K562 (cell line): ENCODE measurements around the gene SPTBN5. TPM values are rescaled to one million over a fixed set of nuclear protein-coding genes. Genes with fewer than 3 reads are reported as not detected.

Experiments
- ATAC-seq: fragments of 200-7000 bp; cut with Tn5 transposase; 3 replicates; pipeline ENCODE4 v1.9.1; 2020; ENCODE audit warnings: moderate library complexity
- BruUV-seq: library from RNA; stranded (reverse); fragments of 400-500 nt; replicated peaks from 2 replicates; lab custom pipeline; 2021; lab: Mats Ljungman, UMichigan
- CTCF ChIA-PET: fragments of 300-600 bp; formaldehyde crosslinking; extraction: SDS; loops from one replicate; lab custom pipeline; 2021; ENCODE audit warnings: low intra/inter-chr PET ratio; lab: Yijun Ruan, JAX
- POLR2A ChIA-PET: fragments of 300-600, 350-650 bp; sonication (Branson Sonifier 250); formaldehyde crosslinking; extraction: SDS; loops from one replicate; lab custom pipeline; 2021; ENCODE audit warnings: antibody characterized with exemption, inconsistent platforms; lab: Yijun Ruan, JAX
- DNase-seq, 4 experiments: peaks; one replicate each; pipeline versions ENCODE4 v3.0.0 to v3.0.0-alpha.2; 2011 to 2018; ENCODE audit warnings: low spot score in 3 of 4, mixed read lengths in 3 of 4; ENCODE audit errors: extremely low read depth in 1 of 4
- FAIRE-seq: peaks from 2 replicates; lab custom pipeline; 2011; peaks lifted over from hg19 to GRCh38; lab: Jason Lieb, UNC
- H2AFZ ChIP-seq: 2 replicates; pipeline ENCODE4 v1.6.0; 2011; ENCODE audit warnings: low read depth, low read length, control low read depth, inconsistent platforms
- H3K27ac ChIP-seq: fragments of 200-600 bp; 3 replicates; pipeline ENCODE4 v1.8.0; 2011; ENCODE audit warnings: low read depth, mild to moderate bottlenecking, control low read depth, inconsistent platforms, low read length, moderate library complexity, mixed read lengths; ENCODE audit errors: extremely low read depth
- H3K27me3 ChIP-seq, 2 experiments: fragments of 300-600 bp in 1 of 2; 2 replicates in 1 of 2; 3 replicates in 1 of 2; pipeline versions ENCODE4 v1.6.0 to v1.8.0; 2011; ENCODE audit warnings: inconsistent platforms in 2 of 2, low read length in 2 of 2, mild to moderate bottlenecking in 1 of 2, mixed read lengths in 1 of 2, moderate library complexity in 1 of 2; ENCODE audit not compliant: control insufficient read depth in 2 of 2, insufficient read depth in 2 of 2
- H3K36me3 ChIP-seq: fragments of 300-600 bp; 3 replicates; pipeline ENCODE4 v1.8.0; 2011; ENCODE audit warnings: mild to moderate bottlenecking, low read length, inconsistent platforms; ENCODE audit not compliant: control insufficient read depth, insufficient read depth
- H3K4me1 ChIP-seq, 2 experiments: fragments of 200-600 bp in 1 of 2; replicated peaks in 1 of 2; 2 replicates in 1 of 2; 3 replicates in 1 of 2; pipeline versions ENCODE4 v1.5.1 to v1.8.0; 2011; ENCODE audit warnings: inconsistent platforms in 2 of 2, low read length in 2 of 2, mild to moderate bottlenecking in 1 of 2, mixed read lengths in 1 of 2, moderate library complexity in 1 of 2; ENCODE audit not compliant: control insufficient read depth in 2 of 2, insufficient read depth in 2 of 2
- H3K4me2 ChIP-seq: 2 replicates; pipeline ENCODE4 v1.6.1; 2011; ENCODE audit warnings: low read length, control low read depth, inconsistent platforms, mixed read lengths; ENCODE audit not compliant: insufficient read depth
- H3K4me3 ChIP-seq: fragments of 200-600 bp; sonication (generic), shearing (Covaris generic); 2 replicates; pipeline ENCODE4 v1.5.1; 2016; ENCODE audit warnings: control low read depth, inconsistent platforms
- H3K79me2 ChIP-seq: fragments of 200-600 bp; 3 replicates; pipeline ENCODE4 v1.8.0; 2011; ENCODE audit warnings: low read length, inconsistent platforms; ENCODE audit not compliant: control insufficient read depth, insufficient read depth
- H3K9ac ChIP-seq, 2 experiments: 2 replicates each; pipeline versions ENCODE4 v1.6.0 to v1.6.1; 2011; ENCODE audit warnings: low read depth in 2 of 2, low read length in 2 of 2, control low read depth in 1 of 2, inconsistent platforms in 1 of 2, mild to moderate bottlenecking in 1 of 2, mixed read lengths in 1 of 2; ENCODE audit not compliant: insufficient read depth in 1 of 2
- H3K9me1 ChIP-seq: one replicate; pipeline ENCODE4 v1.6.0; 2011; ENCODE audit warnings: inconsistent platforms, mild to moderate bottlenecking, low read length, moderate library complexity; ENCODE audit not compliant: control insufficient read depth, insufficient read depth
- H3K9me3 ChIP-seq: replicated peaks from 2 replicates; pipeline ENCODE4 v1.5.1; 2011; ENCODE audit warnings: low read depth, low read length, inconsistent platforms; ENCODE audit not compliant: control insufficient read depth, insufficient read depth
- H4K20me1 ChIP-seq: replicated peaks from 2 replicates; pipeline ENCODE4 v1.6.1; 2011; ENCODE audit warnings: low read length, inconsistent platforms, mixed read lengths; ENCODE audit not compliant: control insufficient read depth, insufficient read depth
- EGR1 ChIP-seq: fragments of 450-650 bp; conservative IDR thresholded peaks from 2 replicates; pipeline ENCODE4 v1.6.1; 2017; ENCODE audit warnings: mild to moderate bottlenecking
- IRF9 ChIP-seq: fragments of 450-650 bp; IDR thresholded peaks from 2 replicates; pipeline ENCODE4 v1.6.1; 2016; ENCODE audit warnings: missing biosample characterization, missing genetic modification characterization
- KLF13 ChIP-seq: fragments of 450-650 bp; IDR thresholded peaks from 2 replicates; pipeline ENCODE4 v1.6.1; 2016; ENCODE audit warnings: missing genetic modification characterization, low read depth, mild to moderate bottlenecking, missing compliant biosample characterization, moderate library complexity, borderline replicate concordance
- NR2C2 ChIP-seq, 2 experiments: fragments of 200-800 bp in 1 of 2; sonication (Bioruptor generic) in 1 of 2; sonication (generic) in 1 of 2; formaldehyde crosslinking in 1 of 2; IDR thresholded peaks; 2 replicates each; pipeline versions ENCODE4 v1.6.1 to v1.8.0; 2016 to 2022; ENCODE audit warnings: mild to moderate bottlenecking in 1 of 2, missing compliant biosample characterization in 1 of 2, missing genetic modification characterization in 1 of 2, missing genetic modification reagents in 1 of 2
- RBM17 ChIP-seq: fragments of 200-400 bp; formaldehyde crosslinking; IDR thresholded peaks from 2 replicates; pipeline ENCODE4 v1.6.1; 2017; ENCODE audit warnings: low read depth, mild to moderate bottlenecking, low read length, borderline replicate concordance
- RREB1 ChIP-seq: fragments of 250-450 bp; sonication (Bioruptor Pico); IDR thresholded peaks from 2 replicates; pipeline ENCODE4 v1.4.0; 2020
- SMARCC2 ChIP-seq: fragments of 450-650 bp; IDR thresholded peaks from 2 replicates; pipeline ENCODE4 v1.6.1; 2017; ENCODE audit warnings: antibody characterized with exemption, moderate library complexity, mild to moderate bottlenecking, low read depth
- SREBF2 ChIP-seq: sonication (generic); formaldehyde crosslinking; IDR thresholded peaks from 2 replicates; pipeline ENCODE4 v1.4.0; 2020; ENCODE audit warnings: mild to moderate bottlenecking, missing genetic modification reagents
- ZNF3 ChIP-seq: fragments of 250-450 bp; sonication (Bioruptor Pico); IDR thresholded peaks from 2 replicates; pipeline ENCODE4 v1.5.0; 2021; ENCODE audit warnings: mild to moderate bottlenecking, moderate library complexity
- WGBS: fragments of 100-300 bp; shearing (Covaris generic); methylation state at CpG from one replicate; pipeline ENCODE4 v1.1.6; 2016; ENCODE audit warnings: low coverage, mixed read lengths; ENCODE audit not compliant: insufficient coverage; ENCODE audit errors: missing lambda C conversion rate; 5-methylcytosine and 5-hydroxymethylcytosine counted together
- in situ Hi-C: fragments of 300-500 bp; cut with MboI; formaldehyde crosslinking; loops from 4 replicates; pipeline ENCODE4 v1.15.0; 2018; ENCODE audit warnings: inconsistent platforms, mixed read lengths
- intact Hi-C: fragments of 100-400 bp; cut with micrococcal nuclease; formaldehyde crosslinking; loops from 2 replicates; pipeline ENCODE4 v1.14.2; 2022
- polyA plus RNA-seq, 8 experiments: library from polyadenylated mRNA; depleted of rRNA in 4 of 8; stranded (reverse) in 5 of 8; unstranded in 3 of 8; fragments of >200 nt; fragmentation: Nextera tagmentation in 2 of 8; fragmentation: Illumina TruSeq in 1 of 8; extraction: Ambion mirVana in 2 of 8; extraction: Trizol in 1 of 8; gene quantifications; 2 replicates each; pipeline versions ENCODE4 v1.2.1 to v1.2.3, GENCODE V29; 2011 to 2014; ENCODE audit warnings: inconsistent platforms in 1 of 8, missing spikeins in 1 of 8
- total RNA-seq, 7 experiments: library from RNA; depleted of rRNA in 6 of 7; stranded (reverse); fragments of >200 nt in 6 of 7; fragmentation: Illumina TruSeq in 2 of 7; extraction: Trizol in 2 of 7; gene quantifications; 2 replicates each; pipeline versions ENCODE4 v1.2.1 to v1.2.3, GENCODE V29; 2011 to 2021; ENCODE audit warnings: low replicate concordance in 1 of 7
- TF ChIP-seq, protein P1 (sequence below), 2 experiments: fragments of 450-650 bp in 1 of 2; sonication (generic) in 1 of 2; formaldehyde crosslinking in 1 of 2; IDR thresholded peaks in 1 of 2; conservative IDR thresholded peaks in 1 of 2; 2 replicates each; pipeline versions ENCODE4 v1.6.1 to v1.8.1; 2016 to 2023; ENCODE audit warnings: mild to moderate bottlenecking in 2 of 2, moderate library complexity in 2 of 2, inconsistent platforms in 1 of 2, missing genetic modification reagents in 1 of 2

SPTBN5 gene
- total and polyA plus RNA-seq, 9 of the 15 experiments (the other 6 are each of a cell fraction or from before 2014, with no cell fraction given) = 0.02 TPM; not detected in 8

GRCh38 chr15:41856262-41856661, 37.6 kb downstream of the SPTBN5 start (continued):
- TF ChIP-seq NR2C2 (CRISPR knock-in tag; IDR thresholded peaks at IDR 0.05) (no peak), NR2C2 (tag; IDR thresholded peaks at IDR 0.05) (no peak), KLF13 (tag) (no peak)

DNA sequence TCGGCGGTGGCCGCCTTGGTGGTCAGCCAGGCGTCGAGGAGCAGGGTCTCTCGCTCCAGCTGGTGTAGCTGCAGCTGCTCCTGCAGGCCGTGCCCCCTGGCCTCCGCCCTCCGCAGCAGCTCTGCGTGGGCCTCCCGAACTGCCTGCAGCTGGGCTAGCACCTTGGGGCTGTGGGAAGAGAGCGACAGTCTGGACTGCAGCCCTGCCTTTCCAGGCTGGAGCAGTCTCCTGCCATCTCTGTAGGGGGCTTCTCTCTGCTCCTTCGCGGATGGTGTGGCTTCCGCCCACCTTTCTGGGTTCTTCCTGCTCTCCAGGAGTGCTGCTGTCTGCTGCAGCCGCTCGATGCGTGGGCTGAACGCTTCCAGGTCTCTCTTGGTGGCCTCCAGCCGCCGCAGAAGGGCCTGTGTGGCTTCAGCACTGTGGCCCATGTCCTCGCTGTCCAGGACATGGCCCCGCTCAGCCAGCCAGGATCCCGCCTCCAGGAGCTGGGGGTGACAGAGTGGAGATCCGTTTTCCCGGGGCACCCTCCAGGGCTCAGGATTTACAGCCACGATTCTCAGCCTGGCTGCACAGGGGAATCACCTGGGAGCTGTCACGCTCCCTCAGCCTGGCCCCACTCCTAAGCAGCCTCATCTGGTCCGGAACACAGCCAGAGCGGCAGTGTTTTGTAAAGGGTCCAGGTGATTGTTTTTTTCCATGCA, 38.4 kb downstream of the SPTBN5 start:
- Histone ChIP-seq H3K4me2 (no peak overlapping the region), H3K4me1 (peaks cover 0 to 56% of the 10 kb centered on the region in 2 experiments; a peak in 2 of 5 replicates), H3K9me3 (no peaks in the 10 kb centered on the region), H3K27me3 (peaks cover 46 to 90% of the 10 kb centered on the region in 2 experiments; a peak in 4 of 5 replicates), H3K9ac (no peak overlapping the region), H2AFZ (no peak overlapping the region), H3K4me3 (no peak overlapping the region), H3K9me1 (no peaks in the 10 kb centered on the region), H3K79me2 (no peaks in the 10 kb centered on the region), H3K27ac (no peak overlapping the region), H4K20me1 (peaks cover 8% of the 10 kb centered on the region), H3K36me3 (no peaks in the 10 kb centered on the region)
- no peak for DNase-seq
- ChIA-PET POLR2A (interaction anchor here (0.9 to 1.0 kb wide), 2 partner anchors 9 to 27 kb away, joined by 3 read pairs; partner anchors contain the start of gene JMJD7), CTCF (no interaction called here)
- in situ Hi-C loops (no loop called here), intact Hi-C loops (no loop called here)
- whole genome bisulfite sequencing = 4% methylated on average over 29 of the region's 30 CpGs
- TF ChIP-seq, protein P1, sequence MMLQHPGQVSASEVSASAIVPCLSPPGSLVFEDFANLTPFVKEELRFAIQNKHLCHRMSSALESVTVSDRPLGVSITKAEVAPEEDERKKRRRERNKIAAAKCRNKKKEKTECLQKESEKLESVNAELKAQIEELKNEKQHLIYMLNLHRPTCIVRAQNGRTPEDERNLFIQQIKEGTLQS (IDR thresholded peaks at IDR 0.05) = no peak
- TF ChIP-seq, protein P1 (CRISPR knock-in tag; conservative IDR thresholded peaks at IDR 0.05) = no peak
- TF ChIP-seq SREBF2 (no peak), RBM17 (no peak), EGR1 (peak; percentile 55), RREB1 (CRISPR knock-in tag) (no peak), ZNF3 (no peak), IRF9 (tag) (no peak), SMARCC2 (no peak)
- no peak; the same call in 2 of the 3 replicates for ATAC-seq
- FAIRE-seq = no peak
- no TSS peak for BruUV-seq
